GM21529 (cell line): Measurements from ENCODE around the gene TMEM179B.
A peak's percentile ranks its signal among the peaks of the same experiment; 100 is the strongest.
"Not testable (repeated sequence)": the region's sequence is repeated elsewhere in the genome, so short reads cannot be mapped to it uniquely, and the experiment has no call there.

Experiments
- ATAC-seq: cut with Tn5 transposase; IDR thresholded peaks from one replicate; pipeline ENCODE4 v1.9.1; 2021; ENCODE audit not compliant: unreplicated experiment

The TMEM179B gene, protein sequence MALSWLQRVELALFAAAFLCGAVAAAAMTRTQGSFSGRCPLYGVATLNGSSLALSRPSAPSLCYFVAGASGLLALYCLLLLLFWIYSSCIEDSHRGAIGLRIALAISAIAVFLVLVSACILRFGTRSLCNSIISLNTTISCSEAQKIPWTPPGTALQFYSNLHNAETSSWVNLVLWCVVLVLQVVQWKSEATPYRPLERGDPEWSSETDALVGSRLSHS

DNA sequence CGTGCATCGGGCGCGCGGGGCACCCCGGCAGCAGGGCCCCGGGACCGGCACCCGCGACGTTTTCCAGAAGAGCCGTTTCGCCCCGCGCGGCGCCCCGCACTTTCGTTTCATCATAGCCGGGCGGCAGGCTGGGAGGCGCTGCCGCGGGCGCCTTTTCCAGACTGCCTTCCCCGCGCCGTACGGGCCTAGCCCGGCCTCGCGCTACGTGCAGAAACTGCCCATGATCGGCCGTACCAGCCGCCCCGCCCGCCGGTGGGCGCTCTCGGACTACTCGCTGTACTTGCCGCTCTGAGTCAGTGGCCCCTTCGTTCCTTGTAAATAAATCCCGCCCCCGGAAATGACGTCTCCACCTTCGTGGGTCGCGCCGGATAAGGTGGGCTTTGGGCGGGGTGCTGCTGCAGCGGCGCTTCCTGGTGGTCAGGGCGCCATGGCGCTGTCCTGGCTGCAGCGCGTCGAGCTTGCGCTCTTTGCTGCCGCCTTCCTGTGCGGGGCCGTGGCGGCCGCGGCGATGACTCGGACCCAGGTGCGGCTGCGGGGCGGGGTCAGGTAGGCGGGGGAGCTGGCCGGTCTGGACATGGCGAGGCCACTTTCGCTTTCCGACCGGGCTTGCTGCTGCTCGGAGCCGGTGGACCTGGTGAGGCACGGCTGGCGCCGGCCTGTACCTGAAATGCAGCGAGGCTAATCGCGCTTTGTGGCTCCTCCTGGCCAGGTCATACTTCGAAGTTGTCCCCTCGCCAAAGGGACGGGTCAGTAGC, at the start of gene TMEM179B:
Gene TMEM179B (plus strand): TSS at position 398 of the 755 bp plus-strand sequence. CDS start 30 bp downstream, at position 428.
- ATAC-seq: peak; percentile 58

DNA sequence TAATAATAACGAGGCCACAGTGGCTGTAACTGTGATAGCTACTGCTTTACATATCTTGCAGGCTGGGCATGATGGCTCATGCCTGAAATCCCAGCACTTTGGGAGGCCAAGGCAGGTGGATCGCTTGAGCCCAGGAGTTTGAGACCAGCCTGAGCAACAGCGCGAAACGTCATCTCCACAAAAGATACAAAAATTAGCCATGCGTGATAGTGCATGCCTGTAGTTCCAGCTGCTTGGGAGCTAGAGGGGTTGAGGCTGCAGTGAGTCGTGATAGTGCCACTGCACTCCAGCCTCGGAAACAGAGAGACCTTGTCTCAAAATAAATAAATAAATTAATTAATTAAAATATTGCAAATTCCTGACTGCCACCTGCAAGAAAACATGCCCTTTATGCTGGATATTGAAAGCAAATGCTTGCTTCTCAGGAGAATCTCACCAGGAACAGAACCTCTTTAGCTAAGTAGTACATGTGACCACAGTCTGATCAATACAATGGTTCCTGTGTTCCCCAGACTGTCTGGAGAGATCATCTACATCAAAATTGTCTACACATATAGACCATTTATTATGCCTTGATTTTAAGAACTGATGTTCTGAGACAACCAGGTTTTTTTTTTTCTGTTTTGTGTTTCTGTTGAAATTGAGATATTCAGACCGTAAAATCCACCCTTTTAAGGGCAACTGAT, 39.6 kb upstream of the TMEM179B start:
- ATAC-seq: no peak

DNA sequence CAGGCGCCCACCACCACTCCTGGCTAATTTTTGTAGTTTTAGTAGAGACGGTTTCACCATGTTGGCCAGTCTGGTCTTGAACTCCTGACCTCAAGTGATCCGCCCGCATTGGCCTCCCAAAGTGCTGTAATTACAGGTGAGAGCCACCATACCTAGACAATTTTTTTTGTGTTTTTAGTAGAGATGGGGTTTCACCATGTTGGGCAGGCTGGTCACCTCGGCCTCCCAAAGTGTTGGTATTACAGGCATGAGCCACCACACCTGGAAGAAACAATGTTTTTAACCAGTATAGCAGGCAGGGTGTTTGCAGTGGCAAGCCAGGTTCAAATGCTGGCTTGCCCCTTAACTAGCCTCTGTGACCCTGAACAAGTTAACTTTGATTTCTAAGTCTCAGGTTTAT, 37.3 kb upstream of the TMEM179B start:
- not testable (repeated sequence) for ATAC-seq

DNA sequence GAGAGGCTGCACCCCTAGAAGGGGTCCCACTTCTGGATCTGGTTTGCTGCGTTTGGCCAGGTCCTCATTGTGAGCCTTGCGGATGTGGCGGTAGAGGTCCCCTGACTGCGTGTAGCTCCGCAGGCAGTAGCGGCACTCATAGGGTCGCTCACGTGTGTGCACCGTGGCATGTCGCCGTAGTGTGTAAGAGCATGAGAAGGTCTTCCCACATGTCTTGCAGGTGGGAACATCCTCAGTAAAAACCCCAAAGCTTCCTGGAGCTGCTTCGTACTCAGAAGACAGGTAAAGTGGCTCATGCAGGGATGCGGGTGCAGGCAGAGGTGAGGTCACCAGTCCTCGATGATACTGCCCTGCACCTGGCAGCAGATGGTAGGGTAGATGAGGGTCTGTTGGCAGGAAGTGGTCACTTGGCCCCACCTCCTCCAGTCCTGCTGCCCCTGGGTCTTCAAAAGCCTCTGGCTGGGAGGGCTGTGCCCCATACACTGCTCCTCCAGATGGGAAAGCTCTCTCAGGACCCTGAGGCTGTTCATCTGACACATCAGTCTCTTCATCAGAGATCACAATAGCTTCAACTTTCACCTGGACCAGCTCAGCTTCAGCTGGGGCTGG, 34.9 kb upstream of the TMEM179B start:
- ATAC-seq: no peak

DNA sequence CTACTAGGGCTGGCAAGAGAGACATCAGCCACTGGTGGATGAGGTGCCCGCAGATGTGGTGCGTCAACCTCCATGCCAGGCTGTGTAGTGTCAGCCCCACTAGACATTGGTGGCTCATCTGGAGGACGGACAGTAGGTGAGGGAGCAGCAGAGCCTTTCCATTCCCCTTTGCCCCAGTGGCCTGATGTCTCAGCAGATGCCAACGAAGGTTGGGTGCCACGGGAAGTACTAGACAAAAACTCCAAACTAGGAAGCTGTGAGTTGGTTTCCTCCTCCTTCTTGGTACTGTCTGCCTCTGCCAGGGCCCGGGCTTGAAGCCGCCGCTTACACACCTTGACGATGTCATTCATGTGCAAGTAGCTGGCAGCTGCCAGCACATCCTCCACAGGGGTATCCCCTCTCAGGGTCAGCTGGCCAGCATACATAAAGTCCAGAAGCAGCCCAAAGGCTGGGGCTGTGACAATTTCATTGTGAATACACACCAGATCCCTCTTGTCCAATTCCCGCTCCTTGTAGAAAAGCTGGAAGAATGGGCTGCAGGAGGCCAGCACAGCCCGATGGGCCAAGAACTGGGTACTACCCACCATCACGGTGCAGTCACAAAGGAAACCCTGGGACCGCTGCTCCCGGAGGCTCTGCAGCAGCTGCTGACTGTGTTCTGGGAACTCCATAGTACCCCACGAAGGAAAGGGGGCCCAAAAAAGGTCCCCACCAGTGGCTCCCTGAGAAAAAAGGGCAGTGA, 34.0 kb upstream of the TMEM179B start:
- ATAC-seq: peak; percentile 8

DNA sequence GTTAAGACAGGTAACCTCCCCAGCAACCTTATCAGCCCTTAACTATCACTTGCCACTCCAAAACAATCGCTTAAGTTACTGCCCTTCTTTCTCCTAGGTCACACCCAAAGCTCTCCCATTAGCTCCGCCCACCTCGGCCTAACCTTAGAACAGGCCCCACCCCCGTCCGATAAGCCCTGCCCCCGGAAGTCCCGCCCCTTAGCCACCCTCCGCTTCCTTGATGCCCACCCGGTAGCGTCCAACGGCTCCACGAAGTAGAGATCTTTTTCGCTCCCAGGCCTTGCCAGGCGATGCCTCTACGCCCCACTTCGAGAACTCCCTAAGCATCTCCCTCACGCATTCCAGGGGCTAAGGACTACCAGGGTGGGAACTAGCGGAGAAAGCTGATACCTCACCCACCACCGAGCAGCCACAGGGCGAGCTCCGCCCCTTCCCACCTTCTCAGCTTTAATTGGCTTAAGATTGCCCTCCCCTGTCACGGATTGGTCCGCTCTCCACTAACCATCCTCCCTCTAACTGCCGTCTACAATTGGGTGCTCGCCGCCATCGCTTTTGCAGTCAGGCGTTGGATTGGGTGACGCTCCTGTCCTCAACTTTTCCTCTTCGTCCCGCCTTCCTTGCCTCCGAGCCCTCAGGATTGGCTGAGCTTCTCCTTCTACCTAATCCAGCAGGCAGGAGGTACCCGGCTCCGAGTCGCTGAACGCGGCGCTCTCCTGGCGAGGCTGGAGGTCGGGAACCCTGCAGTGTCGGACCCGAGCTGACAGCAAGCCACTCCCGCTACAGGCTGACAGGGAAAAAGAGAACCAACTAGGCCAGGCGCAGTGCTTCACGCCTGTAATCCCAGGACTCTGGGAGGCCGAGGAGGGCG, 33.2 kb upstream of the TMEM179B start, which contains the start of gene ZBTB3:
Gene ZBTB3 (minus strand): TSS at position 425 of the 868 bp plus-strand sequence. CDS start 496 bp downstream, outside the sequence.
- ATAC-seq: peak; percentile 93

DNA sequence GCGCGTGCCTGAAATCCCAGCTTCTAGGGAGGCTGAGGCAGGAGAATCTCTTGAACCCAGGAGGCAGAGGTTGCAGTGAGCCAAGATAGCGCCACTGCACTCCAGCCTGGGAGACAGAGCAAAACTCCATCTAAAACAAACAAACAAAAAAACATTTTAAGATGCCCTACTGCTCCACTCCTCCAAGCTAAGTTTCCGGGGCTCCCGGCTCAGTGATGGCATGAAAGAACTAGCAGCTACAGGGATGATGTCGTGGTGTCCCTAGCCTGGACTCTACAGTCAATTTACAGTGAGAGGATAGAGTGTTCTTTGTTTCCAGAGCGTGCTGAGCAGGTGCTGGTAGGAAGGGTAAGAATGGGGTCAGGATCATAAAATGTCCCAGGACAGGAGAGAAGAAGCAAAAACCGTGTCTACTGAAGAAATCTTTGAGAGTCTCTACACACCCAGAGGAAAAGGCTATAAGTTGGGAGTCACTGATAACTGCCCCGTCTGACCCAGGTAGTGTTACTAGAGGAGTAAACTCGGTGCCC, 32.1 kb upstream of the TMEM179B start:
- ATAC-seq: no peak

DNA sequence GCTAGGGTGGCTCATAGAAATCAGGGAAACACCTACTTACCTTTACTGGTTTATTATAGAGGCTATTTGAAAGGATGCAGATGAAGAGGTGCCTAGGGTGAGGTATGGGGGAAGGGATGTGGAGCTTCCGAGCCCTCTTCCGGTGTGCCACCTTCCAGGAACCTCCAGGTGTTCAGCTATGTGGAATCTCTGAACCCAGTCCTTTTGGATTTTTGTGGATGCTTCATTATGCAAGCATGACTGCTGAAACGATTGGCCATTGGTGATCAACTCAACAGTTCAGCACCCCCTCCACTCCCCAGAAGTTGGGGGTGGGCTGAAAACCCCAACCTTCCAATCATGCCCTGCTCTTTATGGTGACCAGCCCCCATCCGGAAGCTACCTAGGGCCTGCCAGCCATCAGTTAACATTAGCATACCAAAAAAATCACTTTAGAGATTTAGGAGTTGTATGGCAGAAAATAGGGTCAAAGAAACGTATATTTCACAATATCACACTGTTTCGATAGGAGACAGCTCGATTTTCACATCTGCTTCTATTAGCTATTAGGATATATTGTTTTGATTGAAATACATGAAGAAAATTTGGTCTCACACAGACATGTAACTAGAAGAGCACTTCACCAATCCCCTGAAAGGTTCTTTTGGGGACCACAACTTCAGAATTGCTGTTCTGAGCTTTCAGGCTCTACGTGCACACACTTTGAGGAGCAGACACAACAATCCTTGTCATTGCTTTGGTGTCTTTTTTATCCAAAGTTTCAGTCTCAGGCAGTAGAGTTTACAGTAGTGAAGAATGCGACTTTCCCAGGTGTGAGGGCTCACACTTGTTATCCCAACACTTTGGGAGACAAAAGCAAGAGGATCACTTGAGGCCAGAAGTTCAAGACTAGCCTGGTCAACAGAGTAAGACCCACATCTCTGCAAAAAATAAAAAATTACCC, 29.1 kb upstream of the TMEM179B start:
- ATAC-seq: no peak

DNA sequence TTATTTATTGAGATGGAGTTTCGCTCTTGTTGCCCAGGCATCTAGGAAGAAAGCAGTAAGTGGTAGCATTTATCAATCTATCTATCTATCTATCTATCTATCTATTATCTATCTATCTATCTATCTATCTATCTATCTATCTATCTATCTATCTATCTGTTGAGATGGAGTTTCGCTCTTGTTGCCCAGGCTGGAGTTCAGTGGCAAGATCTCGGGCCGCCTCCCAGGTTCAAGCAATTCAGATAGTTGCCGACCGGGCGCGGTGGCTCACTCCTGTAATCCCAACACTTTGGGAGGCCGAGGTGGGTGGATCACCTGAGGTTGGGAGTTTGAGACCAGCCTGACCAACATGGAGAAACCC, 26.4 kb upstream of the TMEM179B start:
- not testable (repeated sequence) for ATAC-seq

DNA sequence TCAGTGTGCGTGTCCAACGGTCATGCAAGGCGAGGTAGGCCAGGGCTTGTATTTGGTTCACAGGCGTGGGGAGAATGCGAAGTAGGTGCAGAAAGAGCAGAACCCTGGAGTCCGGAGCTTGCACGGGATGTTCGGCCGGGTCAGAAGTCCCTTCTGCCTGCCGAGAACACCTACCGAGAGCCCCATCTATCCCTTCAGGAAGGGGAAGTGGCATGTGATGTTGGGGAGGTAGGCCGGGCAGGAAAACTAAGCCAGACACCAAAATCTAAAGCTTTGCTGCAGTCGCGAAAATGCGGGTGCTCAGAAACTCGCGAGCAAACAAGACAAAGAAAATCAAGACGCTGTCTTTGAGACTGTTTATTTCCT, 16.4 kb upstream of the TMEM179B start:
- ATAC-seq: no peak

DNA sequence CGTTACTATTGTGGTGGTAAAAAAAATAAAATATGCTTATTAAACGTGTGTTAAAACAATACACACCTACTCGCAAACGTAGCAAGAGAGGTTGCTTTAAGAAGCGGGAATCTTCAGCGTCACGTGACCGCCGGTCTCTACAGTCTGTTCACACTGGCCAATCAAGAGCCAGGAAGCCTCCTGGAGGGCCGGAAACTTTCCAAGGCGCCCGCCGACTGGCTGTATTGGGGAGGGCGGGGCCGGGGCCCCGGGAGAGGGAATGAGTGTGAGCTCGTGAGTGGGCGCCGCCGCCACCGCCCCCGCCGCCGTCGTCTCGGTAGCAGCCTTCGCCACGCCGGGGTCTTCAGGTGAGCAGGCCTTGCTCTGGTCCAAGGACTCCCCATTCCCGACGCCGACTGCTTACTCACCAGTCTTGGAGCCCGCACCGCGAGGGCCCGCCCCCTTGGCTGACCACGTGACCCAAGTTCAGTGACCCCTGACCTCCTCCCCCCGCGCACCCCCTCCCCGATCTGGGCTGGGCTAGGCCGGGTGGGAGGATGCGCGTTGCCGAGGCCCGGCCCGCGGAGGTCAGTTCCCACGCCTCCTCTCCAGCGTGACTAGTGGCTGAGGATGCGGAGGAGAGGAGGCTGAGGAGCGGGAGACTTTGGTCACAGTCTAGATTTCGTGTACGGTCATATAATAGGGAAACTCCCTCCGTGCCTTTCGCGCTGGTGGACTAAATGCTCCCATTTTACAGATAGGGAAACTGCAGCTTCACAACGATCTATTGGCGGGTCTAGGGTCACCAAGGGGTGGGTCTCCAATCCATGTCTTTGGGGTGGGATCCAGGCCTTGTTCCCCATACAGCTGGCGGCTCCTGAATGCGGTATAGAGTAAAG, 15.8 kb upstream of the TMEM179B start, which contains the start of gene TAF6L:
Gene TAF6L (plus strand): TSS at position 253 of the 878 bp plus-strand sequence. CDS start 4,388 bp downstream, outside the sequence.
- peak; percentile 83 for ATAC-seq

DNA sequence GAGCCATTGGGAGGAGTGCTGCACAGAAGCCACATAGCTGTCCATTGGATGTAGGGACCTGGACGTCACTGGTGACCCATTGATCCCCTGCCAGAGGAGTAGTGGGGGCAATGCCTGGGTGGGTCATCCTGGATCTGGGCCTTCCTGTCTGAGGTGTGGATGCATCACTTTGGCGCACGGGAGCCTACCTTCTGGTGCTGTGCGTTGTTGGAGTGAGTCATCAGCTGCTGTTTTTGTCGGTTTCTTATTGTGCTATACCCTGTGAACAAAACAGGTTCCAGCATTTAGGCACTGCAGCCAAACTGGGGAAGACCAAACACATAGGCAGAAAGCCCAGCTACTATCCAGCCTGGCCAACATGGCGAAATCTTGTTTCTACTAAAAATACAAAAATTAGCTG, 12.8 kb upstream of the TMEM179B start:
- ATAC-seq: no peak

DNA sequence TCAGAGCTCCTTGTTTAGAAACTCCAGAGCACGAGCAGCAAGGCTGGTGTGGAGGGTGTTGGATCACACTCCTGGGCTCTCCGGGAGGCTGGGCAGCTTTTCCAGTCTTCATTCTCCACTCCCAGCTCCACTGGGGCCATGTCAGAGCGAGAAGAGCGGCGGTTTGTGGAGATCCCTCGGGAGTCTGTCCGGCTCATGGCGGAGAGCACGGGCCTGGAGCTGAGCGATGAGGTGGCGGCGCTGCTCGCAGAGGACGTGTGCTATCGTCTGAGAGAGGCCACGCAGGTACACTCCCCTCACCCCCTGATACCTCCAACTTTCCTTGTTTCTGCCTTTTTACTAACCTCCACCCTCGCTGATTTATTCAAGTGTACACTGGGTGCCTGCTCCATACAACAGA, 11.6 kb upstream of the TMEM179B start:
- no peak for ATAC-seq

DNA sequence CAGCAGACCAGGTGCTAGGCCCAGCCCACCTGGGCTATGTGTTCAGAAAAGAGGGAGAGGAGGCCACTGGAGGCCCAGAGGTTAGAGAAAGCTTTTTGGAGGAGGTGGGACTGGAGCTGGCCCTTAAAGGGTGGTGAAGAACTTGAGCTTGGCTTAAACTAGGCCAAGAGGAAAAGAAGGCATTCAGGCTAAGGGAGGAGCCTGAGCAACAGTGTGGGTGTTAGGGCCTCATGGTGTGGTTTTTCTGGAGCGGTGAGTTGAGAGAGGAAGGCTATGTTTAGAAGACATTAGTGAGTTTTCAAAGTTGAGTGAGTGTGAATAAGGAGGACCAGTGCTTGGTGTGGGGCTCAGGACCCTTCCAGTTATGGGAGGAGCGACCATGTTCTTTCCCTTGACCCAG, 9.8 kb upstream of the TMEM179B start:
- ATAC-seq: no peak

DNA sequence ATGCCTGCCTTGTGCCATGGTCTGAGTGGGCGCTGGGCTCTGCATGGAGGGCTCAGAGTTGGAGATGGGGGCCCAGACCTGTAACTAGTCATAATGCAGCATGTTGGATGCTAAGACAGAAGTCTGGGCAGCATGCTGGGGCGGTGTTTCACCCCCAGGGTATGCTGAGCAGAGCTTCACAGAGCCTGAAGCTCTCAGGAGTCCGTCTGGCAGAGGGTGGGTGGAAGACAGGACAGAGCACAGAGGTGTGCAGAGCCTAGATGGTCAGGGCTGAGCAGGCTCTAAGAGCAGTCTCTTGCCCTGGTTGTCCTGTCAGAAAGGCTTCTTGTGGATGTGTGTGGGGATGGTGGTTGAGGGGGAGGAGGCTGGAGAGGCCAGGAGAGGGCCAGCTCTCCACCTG, 8.8 kb upstream of the TMEM179B start:
- no peak for ATAC-seq

DNA sequence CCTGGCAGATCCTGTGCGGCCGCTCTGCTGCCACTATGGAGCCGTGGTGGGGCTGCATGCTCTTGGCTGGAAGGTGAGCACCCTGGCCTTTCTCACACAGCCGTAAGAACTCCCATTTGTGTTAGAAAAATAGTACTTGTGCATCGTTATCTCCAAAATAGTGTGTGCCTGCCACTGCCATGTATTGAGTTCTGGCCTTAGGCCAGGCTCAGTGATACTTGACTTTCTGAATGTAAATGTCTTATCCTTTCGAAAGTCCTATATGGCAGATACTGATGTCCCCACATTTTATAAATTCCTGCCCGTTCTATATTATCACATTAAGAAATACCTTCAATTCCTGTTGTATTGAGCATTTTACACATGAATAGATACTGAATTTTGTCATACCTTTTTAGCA, 4.4 kb upstream of the TMEM179B start:
- no peak for ATAC-seq

DNA sequence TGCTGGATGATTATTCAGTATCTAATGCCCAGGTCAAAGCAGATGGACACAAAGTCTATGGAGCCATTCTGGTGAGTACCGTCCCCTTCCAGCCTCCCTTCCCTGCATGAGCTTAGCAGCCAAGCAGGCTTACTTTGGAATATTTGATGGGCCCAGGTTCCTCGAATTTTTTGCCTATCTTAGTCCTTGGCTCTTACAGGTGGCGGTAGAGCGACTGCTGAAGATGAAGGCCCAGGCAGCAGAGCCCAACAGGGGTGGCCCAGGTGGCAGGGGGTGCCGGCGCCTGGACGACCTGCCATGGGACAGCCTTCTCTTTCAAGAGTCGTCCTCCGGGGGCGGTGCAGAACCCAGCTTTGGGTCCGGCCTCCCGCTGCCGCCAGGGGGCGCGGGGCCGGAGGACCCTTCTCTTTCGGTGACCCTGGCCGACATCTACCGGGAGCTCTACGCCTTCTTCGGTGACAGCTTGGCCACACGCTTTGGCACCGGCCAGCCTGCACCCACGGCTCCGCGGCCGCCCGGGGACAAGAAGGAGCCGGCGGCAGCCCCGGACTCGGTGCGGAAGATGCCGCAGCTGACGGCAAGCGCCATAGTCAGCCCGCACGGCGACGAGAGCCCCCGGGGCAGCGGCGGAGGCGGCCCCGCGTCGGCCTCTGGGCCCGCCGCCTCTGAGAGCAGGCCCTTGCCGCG, 741 bp upstream of the TMEM179B start:
- peak; percentile 68 for ATAC-seq
